ENCODE data around the gene RPS15.

The RPS15 gene

DNA sequence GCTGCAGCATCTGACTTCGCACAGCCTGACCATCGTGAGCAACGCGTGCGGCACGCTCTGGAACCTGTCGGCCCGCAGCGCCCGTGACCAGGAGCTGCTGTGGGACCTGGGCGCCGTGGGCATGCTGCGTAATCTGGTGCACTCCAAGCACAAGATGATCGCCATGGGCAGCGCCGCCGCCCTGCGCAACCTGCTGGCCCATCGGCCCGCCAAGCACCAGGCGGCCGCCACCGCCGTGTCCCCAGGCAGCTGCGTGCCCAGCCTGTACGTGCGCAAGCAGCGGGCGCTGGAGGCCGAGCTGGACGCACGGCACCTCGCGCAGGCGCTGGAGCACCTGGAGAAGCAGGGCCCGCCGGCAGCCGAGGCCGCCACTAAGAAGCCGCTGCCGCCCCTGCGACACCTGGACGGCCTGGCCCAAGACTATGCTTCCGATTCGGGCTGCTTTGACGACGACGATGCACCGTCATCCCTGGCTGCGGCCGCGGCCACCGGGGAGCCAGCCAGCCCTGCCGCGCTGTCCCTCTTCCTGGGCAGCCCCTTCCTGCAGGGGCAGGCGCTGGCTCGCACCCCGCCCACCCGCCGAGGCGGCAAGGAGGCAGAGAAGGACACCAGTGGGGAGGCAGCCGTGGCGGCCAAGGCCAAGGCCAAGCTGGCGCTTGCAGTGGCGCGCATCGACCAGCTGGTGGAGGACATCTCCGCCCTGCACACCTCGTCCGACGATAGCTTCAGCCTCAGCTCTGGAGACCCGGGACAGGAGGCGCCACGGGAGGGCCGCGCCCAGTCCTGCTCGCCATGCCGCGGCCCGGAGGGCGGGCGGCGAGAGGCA lies 27.2 kb downstream of the RPS15 start:
- intact Hi-C loops (cut with DNase I), result no loop called here
- DNase-seq, result peak in 2 of 10 donors; percentile 22 to 91

DNA sequence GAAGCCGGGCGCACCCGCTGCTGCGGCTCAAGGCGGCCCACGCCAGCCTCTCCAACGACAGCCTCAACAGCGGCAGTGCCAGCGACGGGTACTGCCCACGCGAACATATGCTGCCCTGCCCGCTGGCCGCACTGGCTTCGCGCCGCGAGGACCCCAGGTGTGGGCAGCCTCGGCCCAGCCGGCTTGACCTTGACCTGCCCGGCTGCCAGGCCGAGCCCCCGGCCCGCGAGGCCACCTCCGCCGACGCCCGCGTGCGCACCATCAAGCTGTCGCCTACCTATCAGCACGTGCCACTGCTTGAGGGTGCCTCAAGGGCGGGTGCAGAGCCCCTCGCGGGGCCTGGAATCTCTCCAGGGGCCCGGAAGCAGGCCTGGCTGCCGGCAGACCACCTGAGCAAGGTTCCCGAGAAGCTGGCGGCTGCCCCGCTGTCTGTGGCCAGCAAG lies 27.8 kb downstream of the RPS15 start:
- peak in 2 of 10 donors; percentile 12 to 85 for DNase-seq
- intact Hi-C loops (cut with DNase I), result no loop called here

DNA sequence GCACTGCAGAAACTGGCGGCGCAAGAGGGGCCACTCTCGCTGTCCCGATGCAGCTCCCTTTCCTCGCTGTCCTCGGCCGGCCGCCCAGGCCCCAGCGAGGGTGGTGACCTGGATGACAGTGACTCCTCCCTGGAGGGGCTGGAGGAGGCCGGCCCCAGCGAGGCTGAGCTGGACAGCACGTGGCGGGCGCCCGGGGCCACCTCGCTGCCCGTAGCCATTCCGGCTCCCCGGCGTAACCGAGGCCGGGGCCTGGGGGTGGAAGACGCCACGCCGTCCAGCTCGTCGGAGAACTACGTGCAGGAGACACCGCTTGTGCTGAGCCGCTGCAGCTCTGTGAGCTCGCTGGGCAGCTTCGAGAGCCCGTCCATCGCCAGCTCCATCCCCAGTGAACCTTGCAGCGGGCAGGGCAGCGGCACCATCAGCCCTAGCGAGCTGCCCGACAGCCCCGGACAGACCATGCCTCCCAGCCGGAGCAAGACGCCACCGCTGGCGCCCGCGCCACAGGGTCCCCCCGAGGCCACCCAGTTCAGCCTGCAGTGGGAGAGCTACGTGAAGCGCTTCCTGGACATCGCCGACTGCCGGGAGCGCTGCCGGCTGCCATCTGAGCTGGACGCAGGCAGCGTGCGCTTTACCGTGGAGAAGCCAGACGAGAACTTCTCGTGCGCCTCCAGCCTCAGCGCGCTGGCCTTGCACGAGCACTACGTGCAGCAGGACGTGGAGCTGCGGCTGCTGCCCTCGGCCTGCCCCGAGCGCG lies 28.4 kb downstream of the RPS15 start:
- peak in 2 of 10 donors; percentile 8 to 84 for DNase-seq
- intact Hi-C loops (cut with DNase I), result no loop called here

DNA sequence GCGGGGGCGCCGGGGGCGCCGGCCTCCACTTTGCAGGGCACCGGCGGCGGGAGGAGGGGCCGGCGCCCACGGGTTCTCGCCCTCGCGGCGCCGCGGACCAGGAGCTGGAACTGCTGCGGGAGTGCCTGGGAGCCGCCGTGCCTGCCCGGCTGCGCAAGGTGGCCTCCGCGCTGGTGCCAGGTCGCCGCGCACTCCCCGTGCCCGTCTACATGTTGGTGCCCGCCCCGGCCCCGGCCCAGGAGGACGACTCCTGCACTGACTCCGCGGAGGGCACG lies 29.0 kb downstream of the RPS15 start:
- intact Hi-C loops (cut with DNase I), result no loop called here
- peak in 1 of 10 donors; percentile 5 for DNase-seq

DNA sequence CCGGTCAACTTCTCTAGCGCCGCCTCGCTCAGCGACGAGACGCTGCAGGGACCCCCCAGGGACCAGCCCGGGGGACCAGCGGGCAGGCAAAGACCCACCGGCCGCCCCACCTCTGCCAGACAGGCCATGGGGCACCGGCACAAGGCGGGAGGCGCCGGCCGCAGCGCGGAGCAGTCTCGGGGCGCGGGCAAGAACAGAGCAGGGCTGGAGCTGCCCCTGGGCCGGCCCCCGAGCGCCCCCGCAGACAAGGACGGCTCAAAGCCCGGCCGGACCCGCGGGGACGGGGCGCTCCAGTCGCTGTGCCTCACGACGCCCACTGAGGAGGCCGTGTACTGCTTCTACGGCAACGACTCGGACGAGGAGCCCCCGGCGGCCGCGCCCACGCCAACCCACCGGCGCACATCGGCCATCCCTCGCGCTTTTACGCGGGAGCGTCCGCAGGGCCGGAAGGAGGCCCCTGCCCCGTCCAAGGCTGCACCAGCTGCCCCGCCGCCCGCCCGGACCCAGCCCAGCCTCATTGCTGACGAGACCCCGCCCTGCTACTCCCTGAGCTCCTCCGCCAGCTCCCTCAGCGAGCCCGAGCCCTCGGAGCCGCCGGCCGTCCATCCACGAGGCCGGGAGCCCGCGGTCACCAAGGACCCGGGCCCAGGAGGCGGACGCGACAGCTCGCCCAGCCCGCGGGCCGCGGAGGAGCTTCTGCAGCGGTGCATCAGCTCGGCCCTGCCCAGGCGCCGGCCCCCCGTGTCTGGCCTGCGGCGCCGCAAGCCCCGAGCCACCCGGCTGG lies 29.5 kb downstream of the RPS15 start:
- intact Hi-C loops (cut with DNase I), result no loop called here

DNA sequence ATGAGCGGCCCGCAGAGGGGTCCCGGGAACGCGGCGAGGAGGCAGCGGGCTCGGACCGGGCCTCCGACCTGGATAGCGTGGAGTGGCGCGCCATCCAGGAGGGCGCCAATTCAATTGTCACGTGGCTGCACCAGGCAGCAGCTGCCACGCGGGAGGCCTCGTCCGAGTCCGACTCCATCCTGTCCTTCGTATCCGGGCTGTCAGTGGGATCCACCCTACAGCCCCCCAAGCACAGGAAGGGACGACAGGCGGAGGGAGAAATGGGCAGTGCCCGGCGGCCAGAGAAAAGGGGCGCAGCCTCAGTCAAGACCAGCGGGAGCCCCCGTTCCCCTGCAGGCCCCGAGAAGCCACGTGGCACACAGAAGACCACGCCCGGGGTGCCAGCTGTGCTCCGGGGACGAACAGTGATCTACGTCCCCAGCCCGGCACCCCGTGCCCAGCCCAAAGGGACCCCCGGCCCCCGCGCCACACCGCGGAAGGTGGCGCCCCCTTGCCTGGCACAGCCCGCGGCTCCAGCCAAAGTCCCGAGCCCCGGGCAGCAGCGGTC lies 30.2 kb downstream of the RPS15 start:
- peak in 1 of 10 donors; percentile 84 for DNase-seq

More for the DNA sequence above, 29.5 kb downstream of the RPS15 start:
- peak in 2 of 10 donors; percentile 6 to 87 for DNase-seq

DNA sequence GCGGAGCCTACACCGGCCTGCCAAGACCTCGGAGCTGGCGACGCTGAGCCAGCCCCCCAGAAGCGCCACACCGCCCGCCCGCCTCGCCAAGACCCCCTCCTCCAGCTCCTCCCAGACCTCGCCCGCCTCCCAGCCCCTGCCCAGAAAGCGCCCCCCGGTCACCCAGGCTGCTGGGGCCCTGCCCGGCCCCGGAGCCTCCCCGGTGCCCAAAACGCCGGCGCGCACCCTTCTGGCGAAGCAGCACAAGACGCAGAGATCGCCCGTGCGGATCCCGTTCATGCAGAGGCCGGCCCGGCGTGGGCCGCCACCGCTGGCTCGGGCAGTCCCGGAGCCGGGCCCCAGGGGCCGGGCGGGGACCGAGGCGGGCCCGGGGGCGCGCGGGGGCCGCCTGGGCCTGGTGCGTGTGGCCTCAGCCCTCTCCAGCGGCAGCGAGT lies 30.6 kb downstream of the RPS15 start:
- intact Hi-C loops (cut with DNase I), result no loop called here
- no peak for DNase-seq

More for the DNA sequence above, 30.2 kb downstream of the RPS15 start:
- intact Hi-C loops (cut with DNase I), result no loop called here

DNA sequence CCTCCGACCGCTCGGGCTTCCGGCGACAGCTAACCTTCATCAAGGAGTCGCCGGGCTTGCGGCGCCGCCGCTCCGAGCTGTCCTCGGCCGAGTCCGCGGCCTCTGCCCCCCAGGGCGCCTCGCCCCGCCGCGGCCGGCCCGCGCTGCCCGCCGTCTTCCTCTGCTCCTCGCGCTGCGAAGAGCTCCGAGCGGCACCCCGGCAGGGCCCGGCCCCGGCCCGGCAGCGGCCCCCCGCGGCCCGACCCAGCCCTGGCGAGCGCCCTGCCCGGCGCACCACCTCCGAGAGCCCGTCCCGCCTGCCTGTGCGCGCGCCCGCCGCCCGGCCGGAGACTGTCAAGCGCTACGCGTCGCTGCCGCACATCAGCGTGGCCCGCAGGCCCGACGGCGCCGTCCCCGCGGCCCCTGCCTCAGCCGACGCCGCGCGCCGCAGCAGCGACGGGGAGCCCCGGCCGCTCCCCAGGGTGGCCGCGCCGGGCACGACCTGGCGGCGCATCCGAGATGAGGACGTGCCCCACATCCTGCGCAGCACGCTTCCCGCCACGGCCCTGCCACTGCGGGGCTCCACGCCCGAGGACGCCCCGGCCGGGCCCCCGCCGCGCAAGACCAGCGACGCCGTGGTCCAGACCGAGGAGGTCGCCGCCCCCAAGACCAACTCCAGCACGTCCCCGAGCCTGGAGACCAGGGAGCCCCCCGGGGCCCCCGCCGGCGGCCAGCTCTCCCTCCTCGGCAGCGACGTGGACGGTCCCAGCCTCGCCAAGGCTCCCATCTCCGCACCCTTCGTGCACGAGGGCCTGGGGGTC lies 31.3 kb downstream of the RPS15 start:
- intact Hi-C loops (cut with DNase I), result no loop called here
- peak in 1 of 10 donors; percentile 82 for DNase-seq

DNA sequence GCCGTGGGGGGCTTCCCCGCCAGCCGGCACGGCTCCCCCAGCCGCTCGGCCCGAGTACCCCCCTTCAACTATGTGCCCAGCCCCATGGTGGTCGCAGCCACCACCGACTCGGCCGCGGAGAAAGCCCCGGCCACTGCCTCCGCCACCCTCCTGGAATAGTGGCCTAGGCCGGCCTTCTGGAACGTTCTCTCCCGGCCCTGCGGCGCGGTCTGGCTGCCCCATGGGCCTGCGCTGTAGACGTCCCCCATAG lies 31.8 kb downstream of the RPS15 start:
- peak in 1 of 10 donors; percentile 5 for DNase-seq
- intact Hi-C loops (cut with DNase I), result no loop called here

DNA sequence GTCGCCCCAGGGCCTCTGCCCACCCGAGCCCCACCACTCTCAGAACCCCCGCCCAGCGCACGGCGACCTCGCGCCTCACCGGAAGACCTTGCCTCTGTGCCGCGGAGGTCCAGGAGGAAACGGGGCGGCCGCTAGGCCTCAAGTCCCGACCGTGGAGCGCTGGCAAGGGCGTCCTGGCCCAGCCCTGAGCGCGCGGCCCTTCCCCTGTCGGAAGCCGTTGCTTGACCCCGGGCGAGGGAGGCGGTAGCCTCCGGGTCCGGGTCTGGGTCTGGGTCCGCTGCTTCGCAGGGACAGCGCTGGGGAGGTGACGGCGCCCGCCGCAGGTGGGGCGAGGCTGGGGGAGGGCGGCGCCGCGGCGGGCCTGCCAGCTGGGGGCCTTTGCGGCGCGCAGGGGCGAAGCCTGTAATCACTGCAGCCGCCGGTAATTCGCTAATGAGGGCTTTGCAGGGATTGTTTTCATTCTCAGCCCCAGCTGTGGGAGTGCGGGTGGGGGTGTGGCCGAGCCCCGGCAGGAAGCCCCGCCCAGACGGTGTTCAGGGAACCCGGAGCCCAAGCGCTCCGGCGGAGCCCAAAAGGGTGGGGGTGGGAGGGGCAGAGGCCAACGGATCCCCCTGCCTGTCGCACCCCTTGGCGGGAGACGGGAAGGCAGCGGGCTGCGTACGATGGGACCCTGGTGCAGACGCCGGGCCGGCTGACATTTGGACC lies 32.3 kb downstream of the RPS15 start:
- intact Hi-C loops (cut with DNase I), result no loop called here
- DNase-seq, result peak in 5 of 10 donors; percentile 38 to 92 (median 48)

DNA sequence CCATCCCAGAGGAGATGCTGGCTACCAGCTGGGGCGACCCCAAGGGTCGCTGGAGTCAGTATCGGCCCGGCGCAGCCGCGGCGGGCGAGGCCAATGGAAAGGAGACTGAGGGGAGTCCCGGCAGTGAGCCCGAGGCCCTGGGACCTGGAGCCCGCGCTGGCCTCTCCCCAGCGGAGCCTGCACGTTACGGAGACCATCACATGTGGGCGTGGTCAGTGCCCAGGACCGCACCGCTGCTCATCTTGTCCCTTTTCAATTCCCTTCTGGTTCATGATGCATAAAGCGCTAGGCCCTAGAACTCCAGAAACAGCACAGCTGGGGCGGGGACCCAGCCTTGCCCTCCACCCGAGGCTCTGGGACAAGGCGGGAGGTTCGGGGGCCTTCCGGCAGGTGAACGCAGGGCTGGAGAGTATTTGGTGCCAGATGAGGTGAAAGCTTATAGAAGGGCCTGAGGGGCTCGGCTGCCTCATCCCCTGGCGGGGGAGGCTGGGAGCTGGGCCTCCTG lies 32.9 kb downstream of the RPS15 start:
- peak in 2 of 10 donors; percentile 19 to 85 for DNase-seq
- intact Hi-C loops (cut with DNase I), result no loop called here

DNA sequence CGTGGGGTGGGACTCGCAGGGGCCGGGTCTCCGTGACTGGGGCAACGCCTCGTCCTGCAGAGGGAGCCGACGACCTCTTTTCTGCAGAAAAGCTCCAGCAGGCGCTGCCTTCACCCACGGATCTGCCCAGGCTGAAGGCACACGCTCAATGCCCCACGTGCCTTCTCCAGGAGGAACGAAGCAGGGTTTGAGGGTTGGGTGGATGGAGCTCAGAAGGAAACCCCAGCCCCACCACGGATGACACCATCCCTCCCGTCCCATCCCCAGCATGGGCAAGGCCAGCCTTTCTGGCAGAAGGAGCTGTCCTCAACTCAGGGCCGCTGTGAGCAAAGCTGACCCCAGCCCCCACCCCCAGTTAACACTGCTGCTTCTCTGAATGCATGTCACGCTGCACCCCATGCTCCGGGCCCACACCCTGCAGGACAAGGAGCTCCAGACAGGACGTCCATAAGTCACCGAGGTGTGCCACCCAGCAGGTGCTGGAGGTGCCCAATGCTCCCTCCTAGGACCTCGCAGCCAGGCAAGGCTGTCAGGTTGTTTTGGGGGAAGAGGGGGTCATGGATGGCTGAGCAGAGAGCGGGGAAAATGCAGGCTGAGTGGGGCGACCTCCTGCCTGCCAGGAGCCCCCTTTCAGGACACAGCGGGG lies 33.4 kb downstream of the RPS15 start:
- intact Hi-C loops (cut with DNase I), result no loop called here
- peak in 4 of 10 donors; percentile 37 to 91 (median 54) for DNase-seq

DNA sequence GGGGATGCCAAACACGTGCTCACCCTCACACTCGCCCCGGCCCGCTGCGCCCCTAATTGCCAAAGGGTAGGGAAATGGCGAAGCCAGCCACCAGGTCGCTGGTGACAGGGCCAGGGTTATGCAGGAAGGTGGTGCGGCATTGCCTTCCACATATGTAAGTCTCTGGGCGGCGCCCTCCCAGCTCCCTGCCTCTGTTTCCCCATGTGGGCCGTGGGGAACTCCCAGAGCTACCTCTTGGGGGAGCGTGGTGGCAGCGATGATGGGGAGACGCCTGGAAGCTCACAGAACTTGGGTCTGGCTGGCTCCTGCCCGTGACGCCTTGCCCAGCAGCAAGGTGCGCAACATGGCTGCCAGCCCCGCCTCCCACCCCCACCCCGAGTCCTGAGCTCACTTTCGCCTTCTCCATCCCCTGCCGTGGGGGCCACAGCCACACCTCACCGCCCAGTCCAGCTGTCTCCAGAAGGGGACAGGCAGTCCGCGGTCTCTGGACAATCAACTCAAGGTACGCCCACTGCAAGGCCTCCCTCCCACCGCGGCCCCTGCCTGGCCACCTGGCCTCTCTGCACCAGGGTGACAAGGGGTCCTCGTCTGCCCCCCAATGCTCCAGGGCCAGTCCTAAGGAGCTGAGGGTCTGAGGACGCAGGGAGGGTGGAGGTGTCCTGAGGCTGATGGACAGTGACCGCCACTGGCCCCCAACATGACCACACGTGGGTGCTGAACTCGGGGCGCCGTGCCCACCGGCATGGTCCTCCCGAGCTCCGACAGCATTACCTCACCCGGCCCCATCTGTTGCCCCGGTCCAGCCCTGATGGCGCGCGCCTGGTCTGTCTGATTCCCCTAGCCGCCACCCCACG lies 34.3 kb downstream of the RPS15 start:
- peak in 2 of 10 donors; percentile 52 to 89 for DNase-seq
- intact Hi-C loops (cut with DNase I), result no loop called here

DNA sequence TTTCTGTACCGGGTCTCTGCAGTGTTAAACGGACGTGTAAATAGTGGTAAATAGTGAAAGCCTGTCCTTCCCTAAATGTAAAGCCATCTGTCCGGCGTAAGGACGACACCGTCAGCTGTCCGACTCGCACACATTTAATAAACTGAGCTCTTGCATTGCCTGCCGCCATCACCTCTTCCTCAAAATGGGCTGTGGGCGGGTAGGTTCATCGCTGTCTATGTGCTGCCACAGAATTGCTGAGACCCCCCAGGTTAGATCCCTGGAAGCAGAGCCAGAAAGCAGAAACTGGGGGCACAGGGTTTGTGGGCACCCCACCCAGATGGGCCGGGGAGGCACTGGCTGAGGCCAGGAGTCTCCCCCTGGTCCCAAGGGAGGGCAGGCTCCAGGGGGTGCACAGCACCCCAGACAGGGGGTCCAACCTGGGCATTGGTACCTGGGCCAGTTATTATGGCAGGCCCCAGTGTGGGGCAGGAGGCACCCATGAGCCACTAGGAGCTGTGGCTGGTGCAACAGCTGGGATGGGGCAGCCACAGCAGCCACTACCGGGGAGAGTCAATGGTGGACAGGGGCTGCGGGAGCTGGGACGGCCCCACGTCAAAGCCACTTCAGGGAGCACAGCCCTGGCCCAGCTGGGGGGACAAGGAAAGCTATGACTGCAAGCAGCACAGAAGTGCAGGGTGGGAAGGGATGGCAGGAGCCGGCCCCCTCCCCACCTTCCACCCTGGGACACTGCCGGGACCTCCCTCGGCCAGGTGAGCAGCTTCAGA lies 35.1 kb downstream of the RPS15 start:
- intact Hi-C loops (cut with DNase I), result no loop called here
- DNase-seq, result peak in 3 of 10 donors; percentile 13 to 83 (median 74)

DNA sequence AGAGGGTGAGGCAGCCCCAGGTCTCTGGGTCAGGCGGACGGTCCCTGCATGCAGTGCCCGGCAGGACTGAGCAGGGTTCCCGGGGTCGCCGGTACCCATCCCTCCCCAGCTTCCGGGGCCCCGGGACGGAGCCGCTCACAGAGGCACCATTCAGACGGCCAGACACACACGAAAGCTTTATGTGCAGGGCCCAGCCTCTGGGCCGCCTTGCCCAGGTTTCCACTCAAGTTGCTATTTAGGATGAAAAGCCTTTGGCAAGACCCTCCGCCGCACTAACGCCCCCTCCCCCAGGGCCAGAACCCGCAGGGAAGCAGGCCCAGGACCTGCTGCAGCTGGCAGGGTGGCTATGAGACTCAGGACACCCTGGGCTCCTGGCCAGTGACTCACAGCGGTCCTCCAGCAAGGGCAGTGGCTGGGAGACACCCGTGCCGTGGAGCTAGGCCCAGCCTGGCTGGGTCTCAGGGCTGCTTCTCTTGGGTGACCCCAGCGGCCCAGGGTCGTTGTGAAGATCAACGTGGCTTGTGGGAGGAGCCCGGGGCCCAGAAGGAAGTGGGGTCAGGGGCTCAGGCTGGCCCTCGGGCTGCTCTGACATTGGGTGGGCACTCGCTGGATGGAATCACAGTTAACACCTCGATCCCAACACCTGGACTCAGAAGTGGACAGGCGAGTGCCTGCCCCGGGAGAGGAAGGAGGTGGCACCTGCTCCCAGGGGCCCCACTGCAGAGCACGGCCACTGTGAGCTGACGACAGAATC lies 36.0 kb downstream of the RPS15 start:
- intact Hi-C loops (cut with DNase I), result no loop called here
- DNase-seq, result peak in 5 of 10 donors; percentile 36 to 90 (median 52)

DNA sequence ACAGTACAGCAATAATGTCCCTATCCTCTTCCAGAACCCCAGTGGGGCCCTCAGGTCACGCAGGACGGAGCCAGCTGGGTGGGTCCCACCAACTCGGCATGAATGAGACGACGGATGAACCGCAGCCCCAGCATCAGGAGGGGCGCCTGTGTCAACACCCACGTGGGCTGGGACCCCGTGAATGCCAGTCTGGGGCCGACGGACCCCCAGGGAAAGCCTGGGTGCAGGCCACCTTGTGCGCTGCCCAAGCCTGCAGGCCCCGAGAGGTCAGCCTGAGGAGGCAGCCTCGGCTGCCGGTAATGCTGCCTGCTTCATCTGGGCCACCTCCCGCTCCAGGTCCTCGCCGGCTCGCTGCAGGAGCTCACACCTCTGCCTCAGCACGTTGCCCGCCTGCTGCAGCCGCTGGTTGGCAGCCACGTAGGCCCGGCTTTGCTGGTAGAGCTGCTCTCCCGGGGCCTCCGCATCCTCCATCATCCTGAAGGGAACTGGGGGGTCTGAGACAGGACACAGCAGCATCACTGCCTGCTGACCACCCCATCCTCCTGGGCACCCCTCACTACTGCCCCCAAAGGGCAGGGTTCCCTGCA lies 36.7 kb downstream of the RPS15 start:
- intact Hi-C loops (cut with DNase I), result no loop called here

More for the DNA sequence above, 36.7 kb downstream of the RPS15 start:
- DNase-seq, result peak in 3 of 10 donors; percentile 6 to 80 (median 68)
